ENCODE data around the gene CASP5. TPM values are rescaled to one million over a fixed set of nuclear protein-coding genes. Genes with fewer than 3 reads are reported as not detected.

CASP5 gene
- total and polyA plus RNA-seq, 2 experiments from 2014 or later = 0.46 to 2.9 TPM

GRCh38 chr11:105000797-105001196 lies 22.2 kb downstream of the CASP5 start:
- Histone ChIP-seq H3K79me2 (no peaks in the 10 kb centered on the region), H3K27me3 (no peaks in the 10 kb centered on the region), H3K27ac (no peak overlapping the region), H2AFZ (no peak overlapping the region), H4K20me1 (ENCODE audit: insufficient read depth, poor library complexity, severe bottlenecking) (no peaks in the 10 kb centered on the region), H3K9me2 (replicated peaks; ENCODE audit: insufficient read depth) (no peaks in the 10 kb centered on the region), H3K4me3 (no peak overlapping the region), H3K36me3 (replicated peaks; ENCODE audit: insufficient read depth, low read depth) (no peaks in the 10 kb centered on the region), H3K4me1 (ENCODE audit: insufficient read depth) (no peaks in the 10 kb centered on the region), H3K4me2 (no peak overlapping the region), H3K9me3 (ENCODE audit: low read depth) (no peaks in the 10 kb centered on the region)
- no peak for TF ChIP-seq EZH2phosphoT487 (IDR thresholded peaks at IDR 0.05; ENCODE audit: low read depth, severe bottlenecking, unreplicated experiment)
- TF ChIP-seq CTCF (IDR thresholded peaks at IDR 0.05; ENCODE audit: poor library complexity) = peak; percentile 18
- DNase-seq (ENCODE audit: low spot score) = no peak
- 74% methylated on average over 7 of the region's 7 CpGs for WGBS (ENCODE audit: low lambda C conversion rate, missing lambda C conversion rate)

GRCh38 chr11:105000167-105000566 lies 22.8 kb downstream of the CASP5 start:
- no peaks in the 10 kb centered on the region for H3K79me2 ChIP-seq
- no peak for DNase-seq (ENCODE audit: low spot score)
- H3K27ac ChIP-seq = no peak overlapping the region
- no peaks in the 10 kb centered on the region for H3K27me3 ChIP-seq
- H3K4me1 ChIP-seq (ENCODE audit: insufficient read depth) = no peaks in the 10 kb centered on the region
- H3K9me3 ChIP-seq (ENCODE audit: low read depth) = no peaks in the 10 kb centered on the region
- H3K4me3 ChIP-seq = no peak overlapping the region
- TF ChIP-seq EZH2 (IDR thresholded peaks at IDR 0.05; ENCODE audit: borderline replicate concordance) = no peak
- TF ChIP-seq CTCF (IDR thresholded peaks at IDR 0.05; ENCODE audit: poor library complexity) = no peak
- TF ChIP-seq EZH2phosphoT487 (IDR thresholded peaks at IDR 0.05; ENCODE audit: low read depth, severe bottlenecking, unreplicated experiment) = no peak
- H2AFZ ChIP-seq = no peak overlapping the region
- no peaks in the 10 kb centered on the region for H4K20me1 ChIP-seq (ENCODE audit: insufficient read depth, poor library complexity, severe bottlenecking)
- 87% methylated on average over 5 of the region's 5 CpGs for WGBS (ENCODE audit: low lambda C conversion rate, missing lambda C conversion rate)
- no peaks in the 10 kb centered on the region for H3K9me2 ChIP-seq (replicated peaks; ENCODE audit: insufficient read depth)
- no peak overlapping the region for H3K4me2 ChIP-seq
- no peaks in the 10 kb centered on the region for H3K36me3 ChIP-seq (replicated peaks; ENCODE audit: insufficient read depth, low read depth)

- H3K4me2 ChIP-seq = no peak overlapping the region
- H3K4me3 ChIP-seq = no peak overlapping the region
- H3K4me1 ChIP-seq (ENCODE audit: insufficient read depth) = no peaks in the 10 kb centered on the region
- no peaks in the 10 kb centered on the region for H3K9me3 ChIP-seq (ENCODE audit: low read depth)
- H3K27ac ChIP-seq = no peak overlapping the region
- no peaks in the 10 kb centered on the region for H3K36me3 ChIP-seq (replicated peaks; ENCODE audit: insufficient read depth, low read depth)
- no peaks in the 10 kb centered on the region for H3K27me3 ChIP-seq
- WGBS (ENCODE audit: low lambda C conversion rate, missing lambda C conversion rate) = 91% methylated on average over 1 of the region's 1 CpG
- no peak for DNase-seq (ENCODE audit: low spot score)
- H3K9me2 ChIP-seq (replicated peaks; ENCODE audit: insufficient read depth) = no peaks in the 10 kb centered on the region
- no peaks in the 10 kb centered on the region for H4K20me1 ChIP-seq (ENCODE audit: insufficient read depth, poor library complexity, severe bottlenecking)
- no peak overlapping the region for H2AFZ ChIP-seq
- TF ChIP-seq EZH2 (IDR thresholded peaks at IDR 0.05; ENCODE audit: borderline replicate concordance) = no peak
- no peak for TF ChIP-seq CTCF (IDR thresholded peaks at IDR 0.05; ENCODE audit: poor library complexity)
- TF ChIP-seq EZH2phosphoT487 (IDR thresholded peaks at IDR 0.05; ENCODE audit: low read depth, severe bottlenecking, unreplicated experiment) = no peak
- H3K79me2 ChIP-seq = no peaks in the 10 kb centered on the region
Observed at GRCh38 chr11:104999721-105000120, 23.2 kb downstream of the CASP5 start.

GRCh38 chr11:104997288-104997687 lies 25.7 kb downstream of the CASP5 start:
- no peak overlapping the region for H3K4me3 ChIP-seq
- no peaks in the 10 kb centered on the region for H3K36me3 ChIP-seq (replicated peaks; ENCODE audit: insufficient read depth, low read depth)
- H3K9me3 ChIP-seq (ENCODE audit: low read depth) = no peaks in the 10 kb centered on the region
- peak; percentile 26 for TF ChIP-seq CTCF (IDR thresholded peaks at IDR 0.05; ENCODE audit: poor library complexity)
- TF ChIP-seq EZH2phosphoT487 (IDR thresholded peaks at IDR 0.05; ENCODE audit: low read depth, severe bottlenecking, unreplicated experiment) = no peak
- no peak for TF ChIP-seq EZH2 (IDR thresholded peaks at IDR 0.05; ENCODE audit: borderline replicate concordance)
- H3K79me2 ChIP-seq = no peaks in the 10 kb centered on the region
- H3K9me2 ChIP-seq (replicated peaks; ENCODE audit: insufficient read depth) = no peaks in the 10 kb centered on the region
- no peaks in the 10 kb centered on the region for H4K20me1 ChIP-seq (ENCODE audit: insufficient read depth, poor library complexity, severe bottlenecking)
- peak overlapping the region; percentile 28 for H3K4me2 ChIP-seq
- H3K27ac ChIP-seq = no peak overlapping the region
- H3K27me3 ChIP-seq = no peaks in the 10 kb centered on the region
- peak; percentile 18 for DNase-seq (ENCODE audit: low spot score)
- no peak overlapping the region for H2AFZ ChIP-seq
- 67% methylated on average over 6 of the region's 6 CpGs for WGBS (ENCODE audit: low lambda C conversion rate, missing lambda C conversion rate)
- H3K4me1 ChIP-seq (ENCODE audit: insufficient read depth) = no peaks in the 10 kb centered on the region

All from hepatocyte (in vitro differentiated cells).